ENCODE data around the gene PDE6H. TPM values are rescaled to one million over a fixed set of nuclear protein-coding genes. Genes with fewer than 3 reads are reported as not detected.

Gene PDE6H
- total RNA-seq, 1 donor from 2014 or later, result not detected

GRCh38 chr12:14938301-14938700 lies 34.5 kb upstream of the PDE6H start, which contains the start of gene ERP27:
TSS of gene ERP27 (minus strand) at chr12:14938537. CDS start at chr12:14938508, 29 bp downstream.
- TF ChIP-seq EZH2 (IDR thresholded peaks at IDR 0.05), result no peak
- no peak for TF ChIP-seq EZH2phosphoT487 (IDR thresholded peaks at IDR 0.05)
- no peak for TF ChIP-seq CTCF (IDR thresholded peaks at IDR 0.05)
- Histone ChIP-seq H3K79me2 (ENCODE audit: low read depth) (no peaks in the 10 kb centered on the region), H3K4me1 (no peaks in the 10 kb centered on the region), H3F3A (ENCODE audit: low read depth) (no peaks in the 10 kb centered on the region), H3K27ac (no peak within 1 kb of the TSS), H3K4me3 (no peak within 1 kb of the TSS), H3K9me3 (ENCODE audit: low read depth) (no peaks in the 10 kb centered on the region), H2AFZ (replicated peaks) (no peak within 1 kb of the TSS), H3K9ac (no peak within 1 kb of the TSS), H3K36me3 (no peaks in the 10 kb centered on the region), H4K20me1 (ENCODE audit: low read depth) (no peaks in the 10 kb centered on the region), H3K4me2 (no peak within 1 kb of the TSS), H3K27me3 (no peaks in the 10 kb centered on the region)
- Mint-ChIP-seq H3K27me3 (ENCODE audit: insufficient read depth, low read depth) (peaks cover 5% of the 10 kb centered on the region), H3K4me1 (no peaks in the 10 kb centered on the region), H3K4me3 (no peak within 1 kb of the TSS), H3K36me3 (no peaks in the 10 kb centered on the region), H3K27ac (no peak within 1 kb of the TSS), H3K9me3 (no peaks in the 10 kb centered on the region)
- DNase-seq (ENCODE audit: low spot score), result no peak

DNA sequence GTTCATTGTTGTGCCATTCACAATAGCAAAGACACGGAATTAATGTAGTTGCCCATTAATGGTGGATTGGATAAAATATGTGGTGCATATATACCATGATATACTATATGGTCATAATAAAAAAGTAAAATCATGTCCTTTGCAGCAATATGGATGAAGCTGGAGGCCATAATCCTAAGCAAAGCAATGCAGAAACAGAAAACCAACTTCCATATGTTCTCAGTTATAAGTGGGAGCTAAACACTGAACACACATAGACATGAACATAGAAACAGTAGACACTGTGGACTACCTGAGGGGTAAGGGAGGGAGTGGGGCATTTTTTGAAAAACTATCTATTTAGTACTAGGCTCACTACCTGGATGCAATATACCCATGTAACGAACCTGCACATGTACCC lies 31.5 kb upstream of the PDE6H start:
- no peak for DNase-seq (ENCODE audit: low spot score)
- Mint-ChIP-seq H3K4me1 (peaks cover 4% of the 10 kb centered on the region), H3K27me3 (ENCODE audit: insufficient read depth, low read depth) (peaks cover 5% of the 10 kb centered on the region), H3K4me3 (no peak overlapping the region), H3K36me3 (no peaks in the 10 kb centered on the region), H3K27ac (no peak overlapping the region), H3K9me3 (no peaks in the 10 kb centered on the region)
- Histone ChIP-seq H3K9ac (no peak overlapping the region), H3K27me3 (no peaks in the 10 kb centered on the region), H3K4me2 (no peak overlapping the region), H3K9me3 (ENCODE audit: low read depth) (no peaks in the 10 kb centered on the region), H3K4me1 (no peaks in the 10 kb centered on the region), H3K79me2 (ENCODE audit: low read depth) (no peaks in the 10 kb centered on the region), H4K20me1 (ENCODE audit: low read depth) (no peaks in the 10 kb centered on the region), H3K36me3 (no peaks in the 10 kb centered on the region), H3K4me3 (no peak overlapping the region), H3K27ac (no peak overlapping the region), H3F3A (ENCODE audit: low read depth) (no peaks in the 10 kb centered on the region), H2AFZ (replicated peaks) (no peak overlapping the region)
- TF ChIP-seq CTCF (IDR thresholded peaks at IDR 0.05) (no peak), EZH2 (IDR thresholded peaks at IDR 0.05) (no peak), EZH2phosphoT487 (IDR thresholded peaks at IDR 0.05) (no peak)

GRCh38 chr12:14942196-14942931 lies 30.5 kb upstream of the PDE6H start:
- no peaks in the 10 kb centered on the region for H3K79me2 ChIP-seq (ENCODE audit: low read depth)
- no peaks in the 10 kb centered on the region for H3K27me3 ChIP-seq
- no peak for TF ChIP-seq EZH2 (IDR thresholded peaks at IDR 0.05)
- no peak for TF ChIP-seq CTCF (IDR thresholded peaks at IDR 0.05)
- no peak for TF ChIP-seq EZH2phosphoT487 (IDR thresholded peaks at IDR 0.05)
- Mint-ChIP-seq H3K9me3 (no peaks in the 10 kb centered on the region), H3K4me3 (no peak overlapping the region), H3K36me3 (no peaks in the 10 kb centered on the region), H3K4me1 (peaks cover 8% of the 10 kb centered on the region), H3K27me3 (ENCODE audit: insufficient read depth, low read depth) (no peaks in the 10 kb centered on the region), H3K27ac (no peak overlapping the region)
- no peaks in the 10 kb centered on the region for H3K36me3 ChIP-seq
- no peak overlapping the region for H2AFZ ChIP-seq (replicated peaks)
- H4K20me1 ChIP-seq (ENCODE audit: low read depth), result no peaks in the 10 kb centered on the region
- no peak overlapping the region for H3K4me2 ChIP-seq
- H3K4me1 ChIP-seq, result no peaks in the 10 kb centered on the region
- DNase-seq (ENCODE audit: low spot score), result no peak
- H3F3A ChIP-seq (ENCODE audit: low read depth), result no peaks in the 10 kb centered on the region
- no peak overlapping the region for H3K27ac ChIP-seq
- H3K9ac ChIP-seq, result no peak overlapping the region
- no peaks in the 10 kb centered on the region for H3K9me3 ChIP-seq (ENCODE audit: low read depth)
- no peak overlapping the region for H3K4me3 ChIP-seq

All from neural progenitor cell (in vitro differentiated cells).